Naive thymus-derived CD4-positive, alpha-beta T cell (primary cell): Measurements from ENCODE around the gene SLC25A13. TPM values are rescaled to one million over a fixed set of nuclear protein-coding genes. Genes with fewer than 3 reads are reported as not detected.

Source experiments
- ATAC-seq: fragments of 150-1000 bp; cut with Tn5 transposase; 2 replicates; pipeline ENCODE4 v1.10.0; 2021; ENCODE audit warnings: mild to moderate bottlenecking, moderate library complexity
- CTCF ChIA-PET: fragments of 350-600 bp; sonication (Branson Sonifier 250); formaldehyde crosslinking; loops from one replicate; lab custom pipeline; 2021; ENCODE audit warnings: antibody characterized with exemption; lab: Charles Lee
- POLR2A ChIA-PET: fragments of 350-600 bp; sonication (Branson Sonifier 250); formaldehyde crosslinking; loops from one replicate; lab custom pipeline; 2021; ENCODE audit warnings: antibody characterized with exemption, inconsistent platforms; lab: Charles Lee
- DNase-seq, 9 donors: peaks; one replicate each; pipeline versions ENCODE4 v3.0.0 to v3.0.0-alpha.2; 2020 to 2022; ENCODE audit warnings: mixed read lengths in 1 of 9
- H3K27ac ChIP-seq: one replicate; pipeline ENCODE4 v1.7.0; 2013; ENCODE audit warnings: mild to moderate bottlenecking, low read depth, low read length, moderate library complexity
- H3K27me3 ChIP-seq, 2 donors: one replicate each; pipeline ENCODE4 v1.7.0; 2013; ENCODE audit warnings: low read length in 2 of 2, mild to moderate bottlenecking in 2 of 2, moderate library complexity in 2 of 2; ENCODE audit not compliant: control insufficient read depth in 2 of 2, insufficient read depth in 2 of 2
- H3K36me3 ChIP-seq, 3 experiments: 1 replicate in 2 of 3; 2 replicates in 1 of 3; pipeline ENCODE4 v1.7.0; 2013; ENCODE audit warnings: low read length in 3 of 3, mild to moderate bottlenecking in 3 of 3, moderate library complexity in 1 of 3; ENCODE audit not compliant: insufficient read depth in 3 of 3, control insufficient read depth in 2 of 3
- H3K4me1 ChIP-seq, 2 donors: one replicate each; pipeline ENCODE4 v1.7.0; 2013; ENCODE audit warnings: low read length in 2 of 2, mild to moderate bottlenecking in 2 of 2, moderate library complexity in 1 of 2; ENCODE audit not compliant: control insufficient read depth in 2 of 2, insufficient read depth in 2 of 2
- H3K4me3 ChIP-seq: 2 replicates; pipeline ENCODE4 v1.7.0; 2013; ENCODE audit warnings: mild to moderate bottlenecking, low read length
- H3K9me3 ChIP-seq, 3 experiments: 1 replicate in 2 of 3; 2 replicates in 1 of 3; pipeline ENCODE4 v1.7.0; 2013; ENCODE audit warnings: low read length in 3 of 3; ENCODE audit not compliant: control insufficient read depth in 2 of 3
- H3K27ac Mint-ChIP-seq, 9 donors: one replicate each; pipeline ENCODE4 v1.8.0; 2020 to 2022; ENCODE audit warnings: mixed read lengths in 9 of 9, mild to moderate bottlenecking in 8 of 9, moderate library complexity in 5 of 9, inconsistent platforms in 2 of 9
- H3K27me3 Mint-ChIP-seq, 5 donors: one replicate each; pipeline ENCODE4 v1.8.0; 2021 to 2022; ENCODE audit warnings: mixed read lengths in 5 of 5, mild to moderate bottlenecking in 1 of 5
- H3K36me3 Mint-ChIP-seq, 5 donors: one replicate each; pipeline ENCODE4 v1.8.0; 2020 to 2022; ENCODE audit warnings: mixed read lengths in 5 of 5, mild to moderate bottlenecking in 3 of 5, inconsistent platforms in 1 of 5
- H3K4me1 Mint-ChIP-seq, 7 donors: one replicate each; pipeline ENCODE4 v1.8.0; 2020 to 2022; ENCODE audit warnings: mixed read lengths in 7 of 7, mild to moderate bottlenecking in 3 of 7, inconsistent platforms in 1 of 7
- H3K4me3 Mint-ChIP-seq, 10 donors: one replicate each; pipeline ENCODE4 v1.8.0; 2020 to 2022; ENCODE audit warnings: mild to moderate bottlenecking in 10 of 10, mixed read lengths in 10 of 10, moderate library complexity in 6 of 10, inconsistent platforms in 2 of 10
- H3K9me3 Mint-ChIP-seq, 11 donors: one replicate each; pipeline ENCODE4 v1.8.0; 2020 to 2022; ENCODE audit warnings: mixed read lengths in 11 of 11, mild to moderate bottlenecking in 4 of 11, inconsistent platforms in 1 of 11, moderate library complexity in 1 of 11
- intact Hi-C, 2 donors: fragments of 100-400 bp; cut with micrococcal nuclease; formaldehyde crosslinking; loops; one replicate each; pipeline ENCODE4 v1.15.1; 2023
- polyA plus RNA-seq, 2 donors: library from polyadenylated mRNA; unstranded; fragments of 300-500 nt; fragmentation: Illumina TruSeq; gene quantifications; one replicate each; pipeline ENCODE4 v1.2.3, GENCODE V29; 2021
- total RNA-seq, 6 experiments: library from RNA in 5 of 6; stranded (reverse) in 5 of 6; gene quantifications; 1 replicate in 5 of 6; 2 replicates in 1 of 6; pipeline ENCODE4 v1.2.3 and lab custom pipeline; 2021 to 2026

SLC25A13 gene
- total and polyA plus RNA-seq, 7 experiments from 2014 or later, result 5.7 to 22.5 (median 9.1) TPM

- no peaks in the 10 kb centered on the region for H3K27me3 ChIP-seq
- no peaks in the 10 kb centered on the region for H3K9me3 ChIP-seq
- H3K4me3 ChIP-seq, result no peak overlapping the region
- Mint-ChIP-seq H3K27me3 (peaks cover 26 to 46% (median 39%) of the 10 kb centered on the region in 5 donors), H3K27ac (no peak overlapping the region), H3K4me3 (no peak overlapping the region), H3K9me3 (no peaks in the 10 kb centered on the region), H3K36me3 (no peaks in the 10 kb centered on the region), H3K4me1 (no peaks in the 10 kb centered on the region)
- H3K4me1 ChIP-seq, result no peaks in the 10 kb centered on the region
- ATAC-seq, result no peak
- ChIA-PET POLR2A (interaction anchor here (0.6 kb wide), 1 partner anchor 127 kb away, joined by 3 read pairs; no protein-coding TSS in a partner anchor), CTCF (no interaction called here)
- intact Hi-C loops, result no loop called here
- no peak for DNase-seq
- no peaks in the 10 kb centered on the region for H3K36me3 ChIP-seq
- no peak overlapping the region for H3K27ac ChIP-seq
Measured at GRCh38 chr7:96089511-96089910, 232.4 kb downstream of the SLC25A13 start.

- no peak overlapping the region for H3K4me3 ChIP-seq
- Mint-ChIP-seq H3K27me3 (peaks cover 25 to 46% (median 35%) of the 10 kb centered on the region in 5 donors), H3K9me3 (no peaks in the 10 kb centered on the region), H3K4me1 (no peaks in the 10 kb centered on the region), H3K4me3 (no peak overlapping the region), H3K27ac (no peak overlapping the region), H3K36me3 (no peaks in the 10 kb centered on the region)
- no peak for DNase-seq
- H3K36me3 ChIP-seq, result no peaks in the 10 kb centered on the region
- intact Hi-C loops, result no loop called here
- H3K9me3 ChIP-seq, result no peaks in the 10 kb centered on the region
- no peak for ATAC-seq
- ChIA-PET CTCF (no interaction called here), POLR2A (no interaction called here)
- no peaks in the 10 kb centered on the region for H3K27me3 ChIP-seq
- no peaks in the 10 kb centered on the region for H3K4me1 ChIP-seq
- no peak overlapping the region for H3K27ac ChIP-seq
Measured at GRCh38 chr7:96088579-96088978, 233.3 kb downstream of the SLC25A13 start.

DNA sequence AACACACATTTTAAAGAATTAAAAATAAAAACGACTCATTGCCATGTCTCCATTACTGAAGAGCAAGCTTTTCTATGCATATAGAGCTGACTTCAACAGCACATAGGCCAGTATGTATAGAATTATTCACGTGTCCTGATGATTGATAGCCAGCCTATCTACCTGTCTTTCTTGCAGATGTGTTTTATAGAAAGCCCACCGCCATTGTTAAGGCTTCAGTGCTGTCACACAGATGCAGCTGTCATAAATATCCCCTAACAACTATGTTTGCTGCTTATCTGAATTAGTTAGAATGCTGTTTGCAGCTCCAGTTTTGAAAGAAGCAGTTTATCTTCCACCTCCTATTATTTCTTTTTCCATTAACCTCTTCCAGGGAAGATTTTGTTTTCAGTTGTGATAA lies 235.9 kb downstream of the SLC25A13 start:
- Mint-ChIP-seq H3K4me3 (no peak overlapping the region), H3K9me3 (peaks cover 0 to 1% (median 0%) of the 10 kb centered on the region in 11 donors), H3K27me3 (peaks cover 18 to 32% (median 22%) of the 10 kb centered on the region in 5 donors), H3K4me1 (no peaks in the 10 kb centered on the region), H3K27ac (no peak overlapping the region), H3K36me3 (no peaks in the 10 kb centered on the region)
- Histone ChIP-seq H3K36me3 (no peaks in the 10 kb centered on the region), H3K4me3 (no peak overlapping the region), H3K27me3 (no peaks in the 10 kb centered on the region), H3K4me1 (no peaks in the 10 kb centered on the region), H3K27ac (no peak overlapping the region), H3K9me3 (no peaks in the 10 kb centered on the region)
- ChIA-PET POLR2A (no interaction called here), CTCF (no interaction called here)
- DNase-seq, result no peak
- no peak for ATAC-seq
- intact Hi-C loops, result loop anchor here in 1 of 2 donors (1.0 kb wide), 1 partner anchor 10 kb away; no protein-coding TSS in a partner anchor

DNA sequence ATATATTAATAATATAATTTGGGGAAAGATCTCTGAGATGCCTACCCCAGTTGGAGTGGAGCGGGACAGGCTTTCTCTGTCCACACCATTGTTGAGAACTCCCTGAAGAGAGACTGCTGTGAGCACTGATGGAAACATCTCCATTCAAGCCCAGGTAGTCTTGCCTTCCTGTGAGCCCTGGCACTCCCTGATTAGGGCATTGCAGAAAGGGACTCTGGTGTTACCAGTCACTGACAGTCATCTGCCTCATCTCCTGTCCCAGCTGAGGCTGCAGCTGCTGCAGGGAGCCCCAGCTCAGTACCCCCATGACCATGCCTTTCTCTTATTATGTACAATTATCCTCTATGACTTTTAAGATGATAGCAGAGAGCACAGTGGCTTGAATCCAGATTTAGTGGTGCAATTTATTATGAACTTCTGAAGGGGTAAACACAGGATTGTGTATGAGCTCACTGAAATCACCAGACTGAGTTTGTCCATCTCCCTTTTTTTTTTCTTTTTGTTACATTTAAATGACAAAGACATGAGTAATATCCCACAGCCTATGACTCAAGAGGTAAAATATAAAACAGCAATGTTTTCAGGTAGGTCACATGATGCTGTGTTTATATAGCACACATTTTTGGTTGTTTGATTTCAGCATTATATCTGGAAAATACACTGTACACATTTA lies 236.9 kb downstream of the SLC25A13 start:
- POLR2A ChIA-PET, result no interaction called here
- Mint-ChIP-seq H3K4me3 (no peak overlapping the region), H3K27me3 (peaks cover 15 to 31% (median 19%) of the 10 kb centered on the region in 5 donors), H3K4me1 (no peaks in the 10 kb centered on the region), H3K27ac (no peak overlapping the region), H3K36me3 (no peaks in the 10 kb centered on the region), H3K9me3 (peaks cover 0 to 1% (median 0%) of the 10 kb centered on the region in 11 donors)
- ATAC-seq, result no peak
- Histone ChIP-seq H3K27ac (no peak overlapping the region), H3K36me3 (no peaks in the 10 kb centered on the region), H3K4me1 (no peaks in the 10 kb centered on the region), H3K9me3 (no peaks in the 10 kb centered on the region), H3K27me3 (no peaks in the 10 kb centered on the region), H3K4me3 (no peak overlapping the region)
- DNase-seq, result no peak
- CTCF ChIA-PET, result no interaction called here
- intact Hi-C loops, result loop anchor here in 1 of 2 donors (1.0 kb wide), 1 partner anchor 9 kb away; no protein-coding TSS in a partner anchor

GRCh38 chr7:96080027-96080426 lies 241.9 kb downstream of the SLC25A13 start:
- ATAC-seq (no peak), DNase-seq (no peak)
- Mint-ChIP-seq H3K27me3 (peaks cover 44 to 55% (median 48%) of the 10 kb centered on the region in 5 donors), H3K36me3 (no peaks in the 10 kb centered on the region), H3K27ac (no peak overlapping the region), H3K9me3 (peaks cover 0 to 1% (median 0%) of the 10 kb centered on the region in 11 donors), H3K4me1 (peaks cover 6 to 12% (median 9%) of the 10 kb centered on the region in 7 donors), H3K4me3 (no peak overlapping the region)
- H3K27me3 ChIP-seq, result peaks cover 9 to 10% of the 10 kb centered on the region in 2 donors
- H3K36me3 ChIP-seq, result no peaks in the 10 kb centered on the region
- H3K27ac ChIP-seq, result no peak overlapping the region
- no peak overlapping the region for H3K4me3 ChIP-seq
- no peaks in the 10 kb centered on the region for H3K9me3 ChIP-seq
- ChIA-PET POLR2A (no interaction called here), CTCF (interaction anchor here (0.5 kb wide), 1 partner anchor 35 kb away, joined by 3 read pairs; no protein-coding TSS in a partner anchor)
- peaks cover 3 to 7% of the 10 kb centered on the region in 2 donors for H3K4me1 ChIP-seq
- intact Hi-C loops, result no loop called here

GRCh38 chr7:96076350-96076707 lies 245.6 kb downstream of the SLC25A13 start:
- peaks cover 9 to 10% of the 10 kb centered on the region in 2 donors for H3K27me3 ChIP-seq
- Mint-ChIP-seq H3K9me3 (no peaks in the 10 kb centered on the region), H3K4me3 (peak overlapping the region; percentile 69 to 92 (median 86)), H3K4me1 (peaks cover 6 to 12% (median 9%) of the 10 kb centered on the region in 7 donors), H3K27me3 (peaks cover 52 to 58% (median 55%) of the 10 kb centered on the region in 5 donors), H3K36me3 (no peaks in the 10 kb centered on the region), H3K27ac (no peak overlapping the region)
- CTCF ChIA-PET, result interaction anchor here (0.7 to 0.8 kb wide), 2 partner anchors 24 to 902 kb away, joined by 3 read pairs; no protein-coding TSS in a partner anchor
- peaks cover 3 to 7% of the 10 kb centered on the region in 2 donors for H3K4me1 ChIP-seq
- no peak for DNase-seq
- H3K27ac ChIP-seq, result no peak overlapping the region
- ATAC-seq, result no peak
- H3K36me3 ChIP-seq, result no peaks in the 10 kb centered on the region
- intact Hi-C loops, result loop anchor here (1.0 to 10.0 kb wide), 5 partner anchors 9 to 1938 kb away; no protein-coding TSS in a partner anchor
- POLR2A ChIA-PET, result no interaction called here
- H3K4me3 ChIP-seq, result no peak overlapping the region
- H3K9me3 ChIP-seq, result no peaks in the 10 kb centered on the region
